Measurements from ENCODE around the gene LRRC45.

DNA sequence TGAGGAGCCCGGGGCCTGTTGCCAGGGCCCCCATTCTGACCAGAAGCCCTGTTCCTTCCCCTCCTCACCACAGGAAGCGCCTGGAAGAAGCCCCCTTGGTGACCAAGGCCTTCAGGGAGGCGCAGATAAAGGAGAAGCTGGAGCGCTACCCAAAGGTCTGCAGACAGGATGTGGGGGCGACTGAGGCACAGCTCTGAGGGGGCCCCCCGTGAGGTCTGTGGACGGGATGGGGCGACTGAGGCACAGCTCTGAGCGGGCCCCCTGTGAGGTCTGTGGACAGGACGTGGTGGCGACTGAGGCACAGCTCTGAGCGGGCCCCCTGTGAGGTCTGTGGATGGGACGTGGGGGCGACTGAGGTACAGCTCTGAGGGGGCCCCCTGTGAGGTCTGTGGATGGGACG lies 13.7 kb upstream of the LRRC45 start:
- TF ChIP-seq, protein P1, sequence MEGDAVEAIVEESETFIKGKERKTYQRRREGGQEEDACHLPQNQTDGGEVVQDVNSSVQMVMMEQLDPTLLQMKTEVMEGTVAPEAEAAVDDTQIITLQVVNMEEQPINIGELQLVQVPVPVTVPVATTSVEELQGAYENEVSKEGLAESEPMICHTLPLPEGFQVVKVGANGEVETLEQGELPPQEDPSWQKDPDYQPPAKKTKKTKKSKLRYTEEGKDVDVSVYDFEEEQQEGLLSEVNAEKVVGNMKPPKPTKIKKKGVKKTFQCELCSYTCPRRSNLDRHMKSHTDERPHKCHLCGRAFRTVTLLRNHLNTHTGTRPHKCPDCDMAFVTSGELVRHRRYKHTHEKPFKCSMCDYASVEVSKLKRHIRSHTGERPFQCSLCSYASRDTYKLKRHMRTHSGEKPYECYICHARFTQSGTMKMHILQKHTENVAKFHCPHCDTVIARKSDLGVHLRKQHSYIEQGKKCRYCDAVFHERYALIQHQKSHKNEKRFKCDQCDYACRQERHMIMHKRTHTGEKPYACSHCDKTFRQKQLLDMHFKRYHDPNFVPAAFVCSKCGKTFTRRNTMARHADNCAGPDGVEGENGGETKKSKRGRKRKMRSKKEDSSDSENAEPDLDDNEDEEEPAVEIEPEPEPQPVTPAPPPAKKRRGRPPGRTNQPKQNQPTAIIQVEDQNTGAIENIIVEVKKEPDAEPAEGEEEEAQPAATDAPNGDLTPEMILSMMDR (IDR thresholded peaks at IDR 0.05; ENCODE audit: insufficient read depth, low read length), result no peak
- TF ChIP-seq POLR2AphosphoS5 (IDR thresholded peaks at IDR 0.05; ENCODE audit: low read depth), result no peak
- TF ChIP-seq, protein P2, sequence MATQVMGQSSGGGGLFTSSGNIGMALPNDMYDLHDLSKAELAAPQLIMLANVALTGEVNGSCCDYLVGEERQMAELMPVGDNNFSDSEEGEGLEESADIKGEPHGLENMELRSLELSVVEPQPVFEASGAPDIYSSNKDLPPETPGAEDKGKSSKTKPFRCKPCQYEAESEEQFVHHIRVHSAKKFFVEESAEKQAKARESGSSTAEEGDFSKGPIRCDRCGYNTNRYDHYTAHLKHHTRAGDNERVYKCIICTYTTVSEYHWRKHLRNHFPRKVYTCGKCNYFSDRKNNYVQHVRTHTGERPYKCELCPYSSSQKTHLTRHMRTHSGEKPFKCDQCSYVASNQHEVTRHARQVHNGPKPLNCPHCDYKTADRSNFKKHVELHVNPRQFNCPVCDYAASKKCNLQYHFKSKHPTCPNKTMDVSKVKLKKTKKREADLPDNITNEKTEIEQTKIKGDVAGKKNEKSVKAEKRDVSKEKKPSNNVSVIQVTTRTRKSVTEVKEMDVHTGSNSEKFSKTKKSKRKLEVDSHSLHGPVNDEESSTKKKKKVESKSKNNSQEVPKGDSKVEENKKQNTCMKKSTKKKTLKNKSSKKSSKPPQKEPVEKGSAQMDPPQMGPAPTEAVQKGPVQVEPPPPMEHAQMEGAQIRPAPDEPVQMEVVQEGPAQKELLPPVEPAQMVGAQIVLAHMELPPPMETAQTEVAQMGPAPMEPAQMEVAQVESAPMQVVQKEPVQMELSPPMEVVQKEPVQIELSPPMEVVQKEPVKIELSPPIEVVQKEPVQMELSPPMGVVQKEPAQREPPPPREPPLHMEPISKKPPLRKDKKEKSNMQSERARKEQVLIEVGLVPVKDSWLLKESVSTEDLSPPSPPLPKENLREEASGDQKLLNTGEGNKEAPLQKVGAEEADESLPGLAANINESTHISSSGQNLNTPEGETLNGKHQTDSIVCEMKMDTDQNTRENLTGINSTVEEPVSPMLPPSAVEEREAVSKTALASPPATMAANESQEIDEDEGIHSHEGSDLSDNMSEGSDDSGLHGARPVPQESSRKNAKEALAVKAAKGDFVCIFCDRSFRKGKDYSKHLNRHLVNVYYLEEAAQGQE (IDR thresholded peaks at IDR 0.05; ENCODE audit: insufficient replicate concordance, low read depth), result no peak
- TF ChIP-seq GABPA (IDR thresholded peaks at IDR 0.05; ENCODE audit: low read depth), result no peak
- TF ChIP-seq SPI1 (IDR thresholded peaks at IDR 0.05; ENCODE audit: borderline replicate concordance, low read depth), result no peak

Data from HL-60 (cell line).